Endothelial cell of umbilical vein (primary cell): ENCODE measurements around the gene ZNF423. TPM values are rescaled to one million over a fixed set of nuclear protein-coding genes. Genes with fewer than 3 reads are reported as not detected.
A peak's percentile ranks its signal among the peaks of the same experiment; 100 is the strongest.

Experiments
- BruUV-seq: library from RNA; stranded (reverse); fragments of 400-500 nt; replicated peaks from 2 replicates; lab custom pipeline; 2021; lab: Mats Ljungman, UMichigan
- CTCF ChIA-PET: fragments of 300-600, 350-600 bp; sonication (Branson Sonifier 250); formaldehyde crosslinking; loops from one replicate; lab custom pipeline; 2021; ENCODE audit warnings: antibody characterized with exemption, inconsistent platforms; lab: Charles Lee
- POLR2A ChIA-PET: fragments of 300-600, 350-600 bp; sonication (Branson Sonifier 250); formaldehyde crosslinking; loops from one replicate; lab custom pipeline; 2021; ENCODE audit warnings: antibody characterized with exemption, inconsistent platforms; lab: Charles Lee
- DNase-seq: peaks from one replicate; pipeline ENCODE4 v3.0.0-alpha.2; 2011; ENCODE audit warnings: low read depth, low spot score
- FAIRE-seq: peaks from 2 replicates; lab custom pipeline; 2011; peaks lifted over from hg19 to GRCh38; lab: Jason Lieb, UNC
- H2AFZ ChIP-seq: 2 replicates; pipeline ENCODE4 v1.6.0; 2012; ENCODE audit warnings: low read depth, low read length, control low read depth, inconsistent platforms
- H3K27ac ChIP-seq: 2 replicates; pipeline ENCODE4 v1.5.1; 2011; ENCODE audit warnings: low read depth, mild to moderate bottlenecking, control low read depth, low read length, moderate library complexity; ENCODE audit not compliant: insufficient read depth
- H3K27me3 ChIP-seq, 2 experiments: 2 replicates each; pipeline versions ENCODE4 v1.6.0 to v1.6.1; 2011; ENCODE audit warnings: low read length in 2 of 2, mixed read lengths in 1 of 2; ENCODE audit not compliant: control insufficient read depth in 2 of 2, insufficient read depth in 2 of 2
- H3K36me3 ChIP-seq, 2 experiments: 2 replicates in 1 of 2; 3 replicates in 1 of 2; pipeline ENCODE4 v1.5.1; 2011; ENCODE audit warnings: low read length in 2 of 2, mild to moderate bottlenecking in 1 of 2, moderate library complexity in 1 of 2; ENCODE audit not compliant: control insufficient read depth in 2 of 2, insufficient read depth in 2 of 2; ENCODE audit errors: extremely low read depth in 1 of 2
- H3K4me1 ChIP-seq: 3 replicates; pipeline ENCODE4 v1.5.1; 2011; ENCODE audit warnings: mild to moderate bottlenecking, low read length; ENCODE audit not compliant: control insufficient read depth, insufficient read depth; ENCODE audit errors: extremely low read depth
- H3K4me2 ChIP-seq: 2 replicates; pipeline ENCODE4 v1.6.1; 2011; ENCODE audit warnings: low read length, control low read depth, mixed read lengths; ENCODE audit not compliant: insufficient read depth
- H3K4me3 ChIP-seq, 3 experiments: fragments of 200-600 bp in 1 of 3; sonication (generic), shearing (Covaris generic) in 1 of 3; replicated peaks in 1 of 3; 2 replicates each; pipeline ENCODE4 v1.5.1; 2011 to 2016; ENCODE audit warnings: control low read depth in 3 of 3, low read length in 3 of 3, mild to moderate bottlenecking in 2 of 3, inconsistent platforms in 1 of 3, low read depth in 1 of 3, moderate library complexity in 1 of 3; ENCODE audit not compliant: insufficient read depth in 1 of 3
- H3K79me2 ChIP-seq: 2 replicates; pipeline ENCODE4 v1.6.0; 2012; ENCODE audit warnings: low read length, inconsistent platforms; ENCODE audit not compliant: control insufficient read depth, insufficient read depth
- H3K9ac ChIP-seq: replicated peaks from 2 replicates; pipeline ENCODE3; 2011; ENCODE audit warnings: low read length, control low read depth; ENCODE audit not compliant: insufficient read depth; ENCODE audit errors: extremely low read depth
- H3K9me1 ChIP-seq: replicated peaks from 3 replicates; pipeline ENCODE4 v1.6.0; 2011; ENCODE audit warnings: mild to moderate bottlenecking, low read length; ENCODE audit not compliant: control insufficient read depth, insufficient read depth; ENCODE audit errors: extremely low read depth
- H3K9me3 ChIP-seq: replicated peaks from 2 replicates; pipeline ENCODE4 v1.5.1; 2012; ENCODE audit warnings: low read length, inconsistent platforms; ENCODE audit not compliant: control insufficient read depth, insufficient read depth
- H4K20me1 ChIP-seq: replicated peaks from 2 replicates; pipeline ENCODE3; 2011; ENCODE audit warnings: mild to moderate bottlenecking, low read length; ENCODE audit not compliant: control insufficient read depth, insufficient read depth; ENCODE audit errors: extremely low read depth
- GATA2 ChIP-seq: IDR thresholded peaks from 2 replicates; pipeline ENCODE4 v1.7.0; 2011; ENCODE audit warnings: low read depth, mild to moderate bottlenecking, moderate library complexity, mixed read lengths, low read length; ENCODE audit not compliant: insufficient read length, insufficient read depth
- JUN ChIP-seq: IDR thresholded peaks from 2 replicates; pipeline ENCODE4 v1.6.1; 2011; ENCODE audit warnings: borderline replicate concordance, low read depth; ENCODE audit not compliant: insufficient read length, insufficient read depth
- dilution Hi-C: fragments of 300-500 bp; cut with MboI; formaldehyde crosslinking; loops from one replicate; pipeline ENCODE4 v1.15.0; 2019; ENCODE audit warnings: low sequenced_read_pairs; ENCODE audit not compliant: extremely low pct_ligation_motif_present
- intact Hi-C: fragments of 100-400 bp; cut with micrococcal nuclease; formaldehyde crosslinking; loops from one replicate; pipeline ENCODE4 v1.10.0; 2022
- polyA plus RNA-seq, 4 experiments: library from polyadenylated mRNA; depleted of rRNA in 3 of 4; stranded (reverse) in 3 of 4; unstranded in 1 of 4; fragments of >200 nt; gene quantifications; 2 replicates each; pipeline versions ENCODE4 v1.2.1 to v1.2.3, GENCODE V29; 2011 to 2012; ENCODE audit warnings: missing spikeins in 1 of 4
- total RNA-seq: library from RNA; stranded (reverse); gene quantifications from 2 replicates; pipeline ENCODE4 v1.2.3, GENCODE V29; 2021
- TF ChIP-seq, protein P1 (sequence below), 2 donors: IDR thresholded peaks; 1 replicate in 1 of 2; 2 replicates in 1 of 2; pipeline ENCODE4 v1.5.1; 2011; ENCODE audit warnings: low read length in 2 of 2, mild to moderate bottlenecking in 2 of 2, moderate library complexity in 2 of 2, control low read depth in 1 of 2, inconsistent platforms in 1 of 2, low read depth in 1 of 2; ENCODE audit not compliant: insufficient read depth in 1 of 2; ENCODE audit errors: extremely low read depth in 1 of 2

Gene ZNF423
- total and polyA plus RNA-seq, 2 donors (not counting 3 experiments of a cell fraction or from before 2014, with no cell fraction given), result 2.2 to 8.1 TPM

DNA sequence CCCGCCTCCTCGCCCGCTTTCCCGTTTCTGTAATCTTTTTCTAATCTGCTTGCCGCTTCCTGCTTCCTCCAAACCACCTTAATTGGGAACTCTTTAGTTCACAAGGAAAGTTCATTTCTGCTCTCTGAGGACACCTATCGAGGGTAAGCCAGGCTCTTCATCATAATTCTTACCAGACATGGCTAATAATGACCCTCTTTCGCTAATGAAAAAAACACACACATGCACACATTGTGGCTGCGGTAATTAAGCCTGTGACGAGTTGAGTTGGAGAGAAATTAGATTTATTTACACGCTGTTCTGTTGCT is 100.6 kb downstream of the ZNF423 start:
- dilution Hi-C loops, result no loop called here
- Histone ChIP-seq H3K9me3 (no peaks in the 10 kb centered on the region), H3K4me1 (peaks cover 12% of the 10 kb centered on the region), H3K36me3 (no peaks in the 10 kb centered on the region), H3K27me3 (no peaks in the 10 kb centered on the region), H4K20me1 (no peaks in the 10 kb centered on the region), H3K79me2 (no peaks in the 10 kb centered on the region), H3K4me3 (peak overlapping the region in 2 of 3 experiments; percentile 16 to 18), H3K27ac (no peak overlapping the region), H3K4me2 (peak overlapping the region; percentile 60), H3K9me1 (no peaks in the 10 kb centered on the region), H2AFZ (peak overlapping the region; percentile 69), H3K9ac (peak overlapping the region; percentile 36)
- intact Hi-C loops, result loop anchor here (1.0 to 10.0 kb wide), 5 partner anchors 72 to 350 kb away; no protein-coding TSS in a partner anchor
- DNase-seq, result peak; percentile 63
- peak; percentile 69 for FAIRE-seq
- POLR2A ChIA-PET, result interaction anchor here (0.6 kb wide), 1 partner anchor 101 kb away, joined by 4 read pairs; the partner anchor contains the start of gene ZNF423
- CTCF ChIA-PET, result interaction anchor here (0.9 to 1.3 kb wide), 6 partner anchors 12 to 199 kb away, joined by 3 to 10 read pairs (median 5); no protein-coding TSS in a partner anchor
- TF ChIP-seq, protein P1, sequence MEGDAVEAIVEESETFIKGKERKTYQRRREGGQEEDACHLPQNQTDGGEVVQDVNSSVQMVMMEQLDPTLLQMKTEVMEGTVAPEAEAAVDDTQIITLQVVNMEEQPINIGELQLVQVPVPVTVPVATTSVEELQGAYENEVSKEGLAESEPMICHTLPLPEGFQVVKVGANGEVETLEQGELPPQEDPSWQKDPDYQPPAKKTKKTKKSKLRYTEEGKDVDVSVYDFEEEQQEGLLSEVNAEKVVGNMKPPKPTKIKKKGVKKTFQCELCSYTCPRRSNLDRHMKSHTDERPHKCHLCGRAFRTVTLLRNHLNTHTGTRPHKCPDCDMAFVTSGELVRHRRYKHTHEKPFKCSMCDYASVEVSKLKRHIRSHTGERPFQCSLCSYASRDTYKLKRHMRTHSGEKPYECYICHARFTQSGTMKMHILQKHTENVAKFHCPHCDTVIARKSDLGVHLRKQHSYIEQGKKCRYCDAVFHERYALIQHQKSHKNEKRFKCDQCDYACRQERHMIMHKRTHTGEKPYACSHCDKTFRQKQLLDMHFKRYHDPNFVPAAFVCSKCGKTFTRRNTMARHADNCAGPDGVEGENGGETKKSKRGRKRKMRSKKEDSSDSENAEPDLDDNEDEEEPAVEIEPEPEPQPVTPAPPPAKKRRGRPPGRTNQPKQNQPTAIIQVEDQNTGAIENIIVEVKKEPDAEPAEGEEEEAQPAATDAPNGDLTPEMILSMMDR (IDR thresholded peaks at IDR 0.05; ENCODE audit: extremely low read depth in 1 of 2, insufficient read depth in 1 of 2, low read depth in 1 of 2, low read length in 2 of 2), result peak; percentile 26 to 46
- peak; percentile 81 for TF ChIP-seq GATA2
- no peak for TF ChIP-seq JUN
- no TSS peak for BruUV-seq
